ENCODE measurements around the gene NUP160.

The NUP160 gene

GRCh38 chr11:47732271-47732670 lies 115.9 kb downstream of the NUP160 start:
- no peaks in the 10 kb centered on the region for H3K27me3 ChIP-seq (ENCODE audit: control insufficient read depth in 1 of 2, insufficient read depth in 2 of 2, low read length in 2 of 2)
- H3K9ac ChIP-seq (ENCODE audit: low read depth in 1 of 2, low read length in 2 of 2), result no peak overlapping the region
- H3K36me3 ChIP-seq (ENCODE audit: control insufficient read depth in 1 of 2, insufficient read depth in 2 of 2, low read length in 2 of 2), result peaks cover 39 to 89% of the 10 kb centered on the region in 2 donors
- H3K4me3 ChIP-seq (ENCODE audit: low read depth in 1 of 2, low read length in 2 of 2), result no peak overlapping the region
- H3K4me1 ChIP-seq (ENCODE audit: control insufficient read depth in 1 of 2, insufficient read depth in 2 of 2, low read length in 2 of 2), result no peaks in the 10 kb centered on the region
- no peak overlapping the region for H3K27ac ChIP-seq (ENCODE audit: low read depth, low read length)
- H3K9me3 ChIP-seq (ENCODE audit: control insufficient read depth in 1 of 2, low read length in 2 of 2), result no peaks in the 10 kb centered on the region

DNA sequence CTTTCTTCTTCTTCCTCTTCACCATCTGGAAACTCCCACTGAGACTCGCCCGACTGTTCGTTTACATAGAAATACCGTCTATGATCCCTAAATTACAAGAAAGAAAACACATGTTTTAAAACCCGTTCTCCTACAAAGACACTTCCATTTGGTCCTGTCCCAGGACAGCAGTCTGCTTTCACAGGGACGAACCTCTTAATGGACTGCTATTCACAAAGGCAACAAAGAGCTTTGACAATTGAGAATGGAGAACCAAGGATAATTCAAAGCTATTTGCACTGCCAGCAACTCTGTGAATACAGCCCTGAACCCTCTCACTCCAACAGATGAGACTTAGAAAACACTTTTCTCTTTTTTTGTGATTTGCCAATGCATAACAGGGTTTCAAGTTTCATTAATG lies 116.7 kb downstream of the NUP160 start:
- Histone ChIP-seq H3K4me3 (ENCODE audit: low read depth in 1 of 2, low read length in 2 of 2) (no peak overlapping the region), H3K27me3 (ENCODE audit: control insufficient read depth in 1 of 2, insufficient read depth in 2 of 2, low read length in 2 of 2) (no peaks in the 10 kb centered on the region), H3K27ac (ENCODE audit: low read depth, low read length) (no peak overlapping the region), H3K36me3 (ENCODE audit: control insufficient read depth in 1 of 2, insufficient read depth in 2 of 2, low read length in 2 of 2) (peaks cover 39 to 92% of the 10 kb centered on the region in 2 donors), H3K9ac (ENCODE audit: low read depth in 1 of 2, low read length in 2 of 2) (no peak overlapping the region), H3K4me1 (ENCODE audit: control insufficient read depth in 1 of 2, insufficient read depth in 2 of 2, low read length in 2 of 2) (no peaks in the 10 kb centered on the region), H3K9me3 (ENCODE audit: control insufficient read depth in 1 of 2, low read length in 2 of 2) (no peaks in the 10 kb centered on the region)

Data from duodenal mucosa (tissue), 2 donors.